GM19468 (cell line): ENCODE measurements around the gene VEGFA.

Experiments
- ATAC-seq: cut with Tn5 transposase; IDR thresholded peaks from one replicate; pipeline ENCODE4 v1.9.1; 2021; ENCODE audit warnings: mild to moderate bottlenecking, moderate library complexity, moderate number of reproducible peaks; ENCODE audit not compliant: unreplicated experiment; ENCODE audit errors: extremely low read depth

The VEGFA gene

GRCh38 chr6:43771210-43771857 lies 1.3 kb downstream of the VEGFA start:
- ATAC-seq = no peak

- ATAC-seq = no peak
Measured at GRCh38 chr6:43771858-43772680, 2.1 kb downstream of the VEGFA start.

GRCh38 chr6:43772681-43773049 lies 2.7 kb downstream of the VEGFA start:
- no peak for ATAC-seq

- ATAC-seq = no peak
Measured at GRCh38 chr6:43773050-43773979, 3.3 kb downstream of the VEGFA start.

- no peak for ATAC-seq
Measured at GRCh38 chr6:43773980-43774775, 4.2 kb downstream of the VEGFA start.

- ATAC-seq = no peak
Measured at GRCh38 chr6:43774776-43775534, 4.9 kb downstream of the VEGFA start.

GRCh38 chr6:43775535-43775885 lies 5.5 kb downstream of the VEGFA start:
- no peak for ATAC-seq

- ATAC-seq = no peak
Measured at GRCh38 chr6:43776115-43776798, 6.2 kb downstream of the VEGFA start.

GRCh38 chr6:43776799-43777776 lies 7.1 kb downstream of the VEGFA start:
- ATAC-seq = no peak

GRCh38 chr6:43778131-43778855 lies 8.3 kb downstream of the VEGFA start:
- no peak for ATAC-seq

- ATAC-seq = no peak
Measured at GRCh38 chr6:43778976-43779851, 9.2 kb downstream of the VEGFA start.

GRCh38 chr6:43779852-43780236 lies 9.8 kb downstream of the VEGFA start:
- ATAC-seq = no peak

GRCh38 chr6:43780293-43780692 lies 10.3 kb downstream of the VEGFA start:
- no peak for ATAC-seq

GRCh38 chr6:43780941-43781928 lies 11.2 kb downstream of the VEGFA start:
- ATAC-seq = no peak
